ENCODE measurements around the gene ZNF32.
"Not testable (repeated sequence)": the region's sequence is repeated elsewhere in the genome, so short reads cannot be mapped to it uniquely, and the experiment has no call there.

Gene ZNF32

GRCh38 chr10:43679509-43679908, 30.8 kb upstream of the ZNF32 start:
- DNase-seq = no peak

DNA sequence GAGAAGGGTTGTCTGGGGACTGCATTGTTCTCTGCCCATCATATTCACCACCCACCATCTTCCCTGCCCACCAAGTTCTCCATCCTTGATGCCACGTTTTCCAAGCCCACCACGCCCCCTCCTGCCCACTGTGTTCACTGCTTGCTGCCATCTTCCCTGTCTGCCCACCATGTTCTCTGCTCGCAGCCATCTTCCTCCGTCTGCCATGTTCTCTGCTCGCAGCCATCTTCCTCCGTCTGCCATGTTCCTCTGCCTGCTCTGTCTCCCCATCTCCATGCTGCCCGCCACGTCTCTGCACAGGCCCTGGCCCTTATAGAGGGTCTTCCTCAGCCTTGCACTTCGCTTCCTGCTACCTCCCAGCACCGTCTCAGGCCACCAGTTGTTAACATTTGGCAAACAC, 30.0 kb upstream of the ZNF32 start:
- DNase-seq = no peak

DNA sequence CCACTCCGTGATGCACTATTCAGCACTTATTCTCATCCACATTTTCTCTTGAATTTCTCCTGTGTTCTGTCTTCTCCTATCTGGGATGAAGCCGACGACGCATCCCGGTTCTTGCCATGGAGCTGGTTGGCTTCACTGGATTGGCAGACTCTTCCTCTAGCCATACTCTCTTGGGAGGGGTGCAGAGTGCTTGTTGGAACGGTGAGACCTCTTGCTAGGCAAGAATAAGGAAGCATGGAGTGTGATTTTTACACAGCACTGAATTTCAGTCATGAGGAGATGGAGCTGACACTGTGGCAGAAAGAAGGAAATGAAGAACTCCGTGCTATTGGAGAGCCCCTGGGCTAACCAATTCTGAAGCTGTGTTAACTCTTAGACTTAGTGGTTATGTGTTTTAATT, 28.2 kb upstream of the ZNF32 start:
- DNase-seq = no peak

GRCh38 chr10:43676331-43676730, 27.6 kb upstream of the ZNF32 start:
- DNase-seq = no peak

GRCh38 chr10:43674553-43675210, 26.0 kb upstream of the ZNF32 start:
- no peak for DNase-seq

DNA sequence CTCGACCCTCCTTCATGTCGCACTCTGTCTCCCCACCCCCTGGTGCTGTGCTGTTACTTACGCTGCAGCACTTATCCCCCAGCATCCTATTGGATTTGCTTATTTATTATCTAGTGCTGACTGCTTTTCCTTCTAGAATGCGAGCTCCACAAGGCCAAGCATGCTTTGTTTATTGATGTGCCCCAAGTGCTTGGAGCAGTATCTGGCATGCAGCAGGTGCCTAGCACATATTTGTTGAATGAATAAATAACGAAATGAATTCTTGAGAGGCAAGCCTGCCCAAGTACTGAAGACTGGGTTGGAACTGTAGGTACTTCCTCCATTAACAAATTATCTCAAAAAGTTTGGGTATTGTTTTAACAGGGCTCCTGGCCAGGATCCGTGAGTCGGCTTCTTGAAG, 24.8 kb upstream of the ZNF32 start:
- no peak for DNase-seq

- DNase-seq = peak in 2 of 5 experiments; percentile 30 to 50
Observed at GRCh38 chr10:43671659-43672531, 23.2 kb upstream of the ZNF32 start.

- no peak for DNase-seq
Observed at GRCh38 chr10:43669386-43669785, 20.7 kb upstream of the ZNF32 start.

DNA sequence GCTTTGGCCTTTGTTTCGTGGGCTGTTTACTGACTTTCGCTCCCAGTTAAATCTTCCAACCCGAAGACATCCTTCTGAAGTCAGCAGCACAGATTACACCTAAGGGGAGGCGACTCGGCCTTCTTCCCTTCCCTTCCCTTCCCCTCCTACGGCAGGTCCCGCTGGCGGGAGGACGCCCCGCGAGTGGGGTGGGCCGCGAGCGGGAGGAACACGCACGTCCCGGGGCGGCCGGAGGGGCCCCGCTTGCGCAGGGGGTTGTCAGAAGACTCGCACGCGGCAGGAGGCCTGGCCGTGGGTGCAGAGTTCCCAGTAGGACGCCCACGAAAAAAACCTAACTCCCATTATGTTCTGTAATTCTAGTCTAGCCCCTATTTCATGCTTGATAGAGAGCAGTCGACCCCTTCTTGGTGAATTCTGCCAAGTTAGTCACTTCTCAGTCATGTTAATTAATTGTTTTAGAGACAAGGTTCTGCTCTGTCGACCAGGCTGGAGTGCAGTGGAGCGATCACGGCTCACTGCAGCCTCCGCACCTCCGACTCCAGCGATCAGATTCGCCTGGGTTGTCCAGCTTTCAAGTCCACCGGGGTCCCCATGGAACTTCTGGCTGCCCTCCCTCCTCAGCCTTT, 19.2 kb upstream of the ZNF32 start:
- no peak for DNase-seq

DNA sequence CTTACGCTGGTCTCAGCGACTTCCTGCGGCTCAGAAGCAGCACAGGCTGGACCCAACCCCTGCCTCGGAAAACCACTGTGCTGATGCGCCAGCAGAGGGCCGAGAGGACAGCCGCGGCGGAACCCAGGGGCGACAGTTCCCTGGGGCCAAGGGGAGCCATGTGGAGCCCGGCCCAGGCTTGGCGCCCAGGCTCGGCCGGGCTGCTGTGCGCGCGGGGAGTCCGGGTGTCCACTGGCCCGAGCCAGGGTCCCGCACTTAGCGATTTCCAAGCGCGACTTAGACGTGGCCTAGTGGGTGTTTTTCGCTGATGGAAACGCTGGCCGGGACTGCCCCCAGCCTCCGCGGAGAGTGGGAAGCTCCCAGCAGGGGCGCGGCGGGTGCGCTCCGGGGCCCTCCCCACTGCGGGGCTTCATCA, 18.6 kb upstream of the ZNF32 start:
- no peak for DNase-seq

DNA sequence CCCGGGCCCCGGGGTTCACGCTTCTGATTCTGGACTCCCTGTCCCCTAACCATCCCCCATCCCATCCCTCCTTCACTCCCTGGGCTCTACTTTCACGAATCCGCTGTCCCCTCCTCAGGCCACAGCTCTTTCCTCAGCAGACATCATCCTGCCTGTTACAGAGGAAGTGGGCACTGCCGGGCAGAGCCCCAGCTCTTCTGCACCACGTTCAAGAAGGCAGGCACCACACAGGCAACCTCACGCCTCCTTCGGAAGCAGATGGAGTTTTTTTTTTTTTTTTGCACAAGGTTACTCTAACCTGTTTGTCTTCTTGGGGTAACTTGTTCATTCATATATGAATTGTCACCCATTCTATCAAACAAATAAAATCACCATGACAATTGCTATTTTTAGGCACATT, 17.9 kb upstream of the ZNF32 start:
- no peak for DNase-seq

DNA sequence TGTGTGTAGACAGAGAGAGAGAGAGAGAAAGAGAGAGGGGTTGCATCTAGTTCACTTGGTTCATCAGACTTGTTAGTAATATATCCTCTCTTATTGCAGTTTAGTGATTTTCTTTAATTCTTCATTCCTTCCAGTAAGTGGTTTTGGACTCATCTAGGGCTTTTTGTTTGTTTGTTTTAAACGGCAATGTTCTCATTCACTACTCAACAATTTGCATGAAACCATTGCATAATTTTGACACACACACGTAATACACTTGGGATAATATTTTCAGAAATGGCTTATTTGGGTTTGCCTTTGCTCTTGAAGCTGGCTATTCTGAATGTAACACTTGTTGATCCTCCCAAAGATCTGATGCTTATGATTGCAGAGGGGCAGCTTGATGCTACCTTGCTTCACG, 16.4 kb upstream of the ZNF32 start:
- DNase-seq = no peak

DNA sequence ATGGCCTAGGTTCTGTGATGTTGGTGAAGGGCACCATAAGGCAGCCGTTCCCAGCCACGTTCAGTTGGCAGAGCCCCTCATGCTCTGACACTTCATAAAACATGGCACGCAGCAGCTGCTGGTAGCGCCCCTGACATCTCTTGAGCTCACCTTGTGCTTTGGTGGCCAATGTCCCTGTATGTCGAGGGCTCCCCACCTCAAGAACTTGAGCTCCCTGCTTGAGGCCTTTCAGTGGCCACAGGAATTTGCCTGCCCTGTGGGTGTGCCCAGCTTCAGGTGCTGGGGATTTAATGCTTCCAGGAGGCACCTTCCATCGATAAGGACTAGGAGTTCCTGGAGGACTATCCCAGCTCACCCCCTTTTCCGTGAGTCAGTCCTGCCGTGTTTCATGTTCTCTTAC, 9.5 kb upstream of the ZNF32 start:
- no peak for DNase-seq

- DNase-seq = no peak
Observed at GRCh38 chr10:43655311-43655710, 6.6 kb upstream of the ZNF32 start.

GRCh38 chr10:43653746-43654145, 5.1 kb upstream of the ZNF32 start:
- DNase-seq = no peak

- DNase-seq = no peak
Observed at GRCh38 chr10:43649185-43649523, 473 bp upstream of the ZNF32 start.

DNA sequence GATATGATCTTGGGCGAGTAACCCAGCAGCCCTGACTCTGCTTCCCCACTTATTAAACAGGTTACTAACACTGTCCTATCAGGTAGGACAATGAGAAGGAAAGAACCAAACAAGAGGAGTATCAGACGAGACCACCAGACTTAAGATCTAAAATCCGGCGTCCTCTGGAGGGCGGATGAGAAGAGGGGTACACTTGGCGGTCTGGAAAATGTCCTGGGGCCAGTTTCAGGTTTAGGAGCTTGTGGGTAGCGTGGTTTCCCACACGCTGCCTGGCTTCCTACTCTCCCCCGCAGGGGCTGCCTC, 635 bp downstream of the ZNF32 start:
- DNase-seq = no peak

DNA sequence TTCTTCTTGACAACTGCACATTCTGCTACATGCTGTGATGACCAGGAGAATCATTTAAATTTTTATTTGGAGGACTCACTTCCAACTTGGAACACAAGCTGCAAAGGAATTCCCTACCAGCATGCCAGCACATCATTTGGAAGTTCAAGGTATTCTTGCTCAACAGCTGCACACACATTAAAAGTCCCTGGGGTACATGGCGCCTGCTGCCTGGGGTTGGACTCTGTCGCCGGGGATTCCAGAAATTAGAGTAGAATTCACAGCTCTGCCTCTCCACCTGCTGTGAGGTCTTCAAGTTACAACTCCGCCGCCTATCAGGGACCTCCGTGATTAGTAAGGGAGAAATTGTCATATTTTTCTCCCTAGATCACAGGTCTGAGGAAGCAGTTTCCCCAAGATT, 1.1 kb downstream of the ZNF32 start:
- no peak for DNase-seq

GRCh38 chr10:43645866-43646265, 2.8 kb downstream of the ZNF32 start:
- DNase-seq = no peak

DNA sequence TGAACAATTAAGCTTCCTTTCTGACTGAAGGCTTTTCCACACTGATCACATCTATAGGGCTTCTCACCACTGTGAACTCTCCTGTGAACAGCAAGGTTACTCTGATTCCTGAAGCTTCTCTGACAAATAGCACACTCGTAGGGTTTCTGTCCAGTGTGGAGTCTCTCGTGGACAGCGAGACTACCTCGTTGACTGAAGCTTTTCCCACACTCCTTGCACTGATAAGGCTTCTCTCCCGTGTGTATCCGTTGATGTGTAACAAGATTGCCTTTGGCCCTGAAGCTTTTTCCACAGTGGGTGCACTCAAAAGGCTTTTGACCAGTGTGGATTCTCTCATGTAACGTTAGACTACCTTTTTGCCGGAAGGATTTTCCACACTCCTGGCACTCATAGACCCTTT, 4.4 kb downstream of the ZNF32 start:
- DNase-seq = peak in 1 of 5 experiments; percentile 18

DNA sequence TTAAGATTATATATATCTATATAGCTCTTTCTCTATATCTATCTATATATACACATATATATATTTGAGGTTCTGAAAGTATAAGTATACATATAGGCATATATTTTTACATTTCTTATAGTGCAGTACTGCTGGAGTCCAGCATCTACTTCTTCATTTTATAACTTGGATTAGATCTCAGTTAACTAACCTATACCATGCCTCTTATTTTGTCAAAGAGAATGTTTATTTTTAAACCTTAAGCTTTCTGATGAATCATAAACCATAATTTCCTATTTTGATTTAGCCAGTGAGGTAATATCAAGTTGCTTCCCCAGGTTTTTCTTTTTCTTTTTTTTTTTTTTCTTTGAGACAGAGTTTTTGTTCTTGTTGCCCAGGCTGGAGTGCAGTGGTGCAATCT, 8.1 kb downstream of the ZNF32 start:
- no peak for DNase-seq

DNA sequence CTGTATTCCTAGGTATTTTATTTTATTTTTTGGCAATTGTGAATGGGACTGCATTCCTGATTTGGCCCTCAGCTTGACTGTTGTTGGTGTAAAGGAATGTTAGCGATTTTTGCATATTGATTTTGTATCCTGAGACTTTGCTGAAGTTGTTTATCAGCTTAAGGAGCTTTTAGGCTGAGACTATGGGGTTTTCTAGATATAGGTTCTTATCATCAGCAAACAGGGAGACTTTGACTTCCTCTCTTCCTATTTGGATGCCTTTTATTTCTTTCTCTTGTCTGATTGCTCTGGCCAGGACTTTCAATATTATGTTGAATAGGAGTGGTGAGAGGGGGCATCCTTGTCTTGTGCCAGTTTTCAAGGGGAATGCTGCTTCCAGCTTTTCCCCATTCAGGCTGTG, 12.9 kb downstream of the ZNF32 start:
- DNase-seq = not testable (repeated sequence)

- DNase-seq = no peak
Observed at GRCh38 chr10:43628956-43629355, 19.7 kb downstream of the ZNF32 start.

- no peak for DNase-seq
Observed at GRCh38 chr10:43627942-43628341, 20.7 kb downstream of the ZNF32 start.
